GM12874 (cell line): Measurements from ENCODE around the gene NOL9.

Source experiments
- TF ChIP-seq, protein P1 (sequence below): IDR thresholded peaks from 2 replicates; pipeline ENCODE4 v1.5.1; 2011; ENCODE audit warnings: low read depth, mild to moderate bottlenecking, control low read depth, low read length, moderate library complexity; ENCODE audit not compliant: insufficient read depth

The NOL9 gene

DNA sequence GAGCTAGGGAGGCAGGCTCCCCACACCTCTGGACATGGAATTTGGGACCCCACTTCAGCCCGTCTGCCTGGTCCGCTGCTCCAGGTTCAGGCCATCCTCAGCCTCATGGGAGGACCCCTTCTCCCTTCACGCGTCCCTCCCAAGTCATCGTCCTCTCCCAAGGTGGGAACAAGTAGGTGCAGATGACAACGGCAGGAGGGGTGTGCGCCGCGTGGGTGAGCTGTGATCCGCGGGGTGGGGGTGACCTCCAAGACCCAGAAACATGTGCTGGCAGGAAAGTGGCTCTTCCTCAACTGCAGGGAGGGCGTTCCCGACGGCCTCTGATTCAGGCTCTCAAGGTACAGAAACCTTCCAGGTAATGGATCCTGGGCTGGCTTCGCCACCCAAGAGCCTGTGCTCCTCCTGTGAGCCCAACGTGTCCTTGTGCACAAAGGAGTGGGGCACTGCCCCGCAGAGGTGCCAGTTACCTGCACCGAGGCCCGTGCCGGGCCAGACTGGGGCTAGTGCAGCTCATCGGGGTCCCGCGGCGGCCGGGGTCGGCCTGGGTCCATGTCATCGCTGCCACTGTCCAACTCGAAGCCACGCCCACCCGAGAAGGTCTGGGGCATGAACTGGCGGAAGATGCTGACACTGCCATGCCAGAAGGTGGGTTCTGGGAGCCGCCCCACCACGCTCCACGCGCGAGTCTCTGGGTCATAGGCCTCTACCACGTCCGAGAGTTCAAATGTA lies 38.7 kb upstream of the NOL9 start:
- TF ChIP-seq, protein P1, sequence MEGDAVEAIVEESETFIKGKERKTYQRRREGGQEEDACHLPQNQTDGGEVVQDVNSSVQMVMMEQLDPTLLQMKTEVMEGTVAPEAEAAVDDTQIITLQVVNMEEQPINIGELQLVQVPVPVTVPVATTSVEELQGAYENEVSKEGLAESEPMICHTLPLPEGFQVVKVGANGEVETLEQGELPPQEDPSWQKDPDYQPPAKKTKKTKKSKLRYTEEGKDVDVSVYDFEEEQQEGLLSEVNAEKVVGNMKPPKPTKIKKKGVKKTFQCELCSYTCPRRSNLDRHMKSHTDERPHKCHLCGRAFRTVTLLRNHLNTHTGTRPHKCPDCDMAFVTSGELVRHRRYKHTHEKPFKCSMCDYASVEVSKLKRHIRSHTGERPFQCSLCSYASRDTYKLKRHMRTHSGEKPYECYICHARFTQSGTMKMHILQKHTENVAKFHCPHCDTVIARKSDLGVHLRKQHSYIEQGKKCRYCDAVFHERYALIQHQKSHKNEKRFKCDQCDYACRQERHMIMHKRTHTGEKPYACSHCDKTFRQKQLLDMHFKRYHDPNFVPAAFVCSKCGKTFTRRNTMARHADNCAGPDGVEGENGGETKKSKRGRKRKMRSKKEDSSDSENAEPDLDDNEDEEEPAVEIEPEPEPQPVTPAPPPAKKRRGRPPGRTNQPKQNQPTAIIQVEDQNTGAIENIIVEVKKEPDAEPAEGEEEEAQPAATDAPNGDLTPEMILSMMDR = no peak

DNA sequence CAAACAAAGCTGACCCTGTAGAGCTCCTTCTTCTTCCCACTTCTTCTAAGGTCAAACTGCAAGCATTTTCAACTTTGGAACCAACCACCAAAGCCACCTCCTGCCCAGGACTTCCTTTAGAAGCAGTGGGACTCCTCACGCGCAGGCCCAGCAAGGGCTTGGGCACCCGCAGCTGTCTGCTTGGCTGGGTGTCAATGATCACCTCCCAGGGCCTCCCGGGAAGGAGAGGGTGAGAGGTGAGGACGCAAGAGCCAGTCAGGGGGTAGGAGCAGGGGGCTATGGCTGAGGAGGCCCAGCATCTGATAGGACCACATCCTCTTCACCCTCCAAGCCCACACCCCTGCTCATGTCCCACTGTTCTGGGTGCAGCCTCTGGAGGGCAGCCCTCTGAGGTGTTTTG lies 38.1 kb upstream of the NOL9 start:
- TF ChIP-seq, protein P1 = no peak

DNA sequence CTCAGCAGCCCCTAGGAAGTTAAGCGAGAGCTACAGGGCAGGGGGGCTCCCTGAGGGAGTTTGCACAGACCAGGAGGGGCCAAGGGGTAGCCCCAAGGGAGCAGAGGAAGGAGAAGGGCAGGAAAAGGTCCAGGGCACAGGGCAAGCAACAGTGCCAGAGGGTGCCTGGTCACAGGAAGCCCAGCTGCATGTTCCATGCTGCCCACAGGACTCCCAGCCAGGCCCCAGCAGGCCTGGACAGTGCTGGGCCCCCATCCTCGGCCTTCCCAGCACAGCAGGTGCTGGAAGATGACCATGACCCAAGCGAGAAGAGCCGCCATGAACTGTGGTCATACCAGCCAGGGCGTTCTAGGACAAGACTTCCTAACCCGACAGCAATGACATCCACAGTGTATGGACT lies 37.3 kb upstream of the NOL9 start:
- TF ChIP-seq, protein P1 = no peak

DNA sequence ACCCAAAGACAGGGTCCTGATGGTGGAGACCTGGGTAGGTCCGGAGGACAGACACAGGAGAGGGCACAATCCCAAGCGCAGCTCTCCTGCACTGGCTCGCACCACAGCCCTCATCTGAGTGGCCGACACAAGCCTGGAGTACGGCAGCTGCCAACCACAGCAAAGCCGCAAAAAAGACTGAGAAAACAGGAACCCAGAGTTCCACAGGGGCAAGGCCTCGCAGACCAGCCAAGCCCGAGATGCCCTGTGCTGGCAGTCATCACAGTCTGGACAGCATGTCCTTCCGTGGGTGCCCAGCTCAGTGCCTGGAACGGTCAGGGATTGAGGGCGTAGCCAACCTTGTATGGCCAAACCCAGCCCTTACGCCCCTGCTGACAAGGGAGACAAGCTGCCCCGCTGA lies 36.9 kb upstream of the NOL9 start:
- TF ChIP-seq, protein P1 = no peak

DNA sequence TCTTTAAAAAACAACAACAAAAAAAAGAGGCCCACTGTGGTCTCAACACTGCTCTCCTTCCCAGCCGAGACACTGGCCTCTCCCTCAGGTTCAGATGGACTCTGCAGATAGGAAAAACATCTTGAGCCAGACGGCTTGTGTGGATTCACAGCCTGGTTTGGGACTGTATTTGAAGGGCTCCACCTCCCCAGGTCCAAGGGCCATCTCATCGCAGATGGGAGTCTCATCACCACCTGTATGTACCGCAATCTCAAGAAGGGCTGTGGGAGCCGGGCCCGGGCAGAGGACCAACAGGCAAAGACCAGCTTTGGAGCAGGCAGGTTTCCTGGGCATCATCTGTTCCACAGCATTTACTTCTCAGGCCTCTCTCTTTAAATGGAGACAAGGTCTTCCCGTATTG lies 35.7 kb upstream of the NOL9 start:
- TF ChIP-seq, protein P1 = no peak

DNA sequence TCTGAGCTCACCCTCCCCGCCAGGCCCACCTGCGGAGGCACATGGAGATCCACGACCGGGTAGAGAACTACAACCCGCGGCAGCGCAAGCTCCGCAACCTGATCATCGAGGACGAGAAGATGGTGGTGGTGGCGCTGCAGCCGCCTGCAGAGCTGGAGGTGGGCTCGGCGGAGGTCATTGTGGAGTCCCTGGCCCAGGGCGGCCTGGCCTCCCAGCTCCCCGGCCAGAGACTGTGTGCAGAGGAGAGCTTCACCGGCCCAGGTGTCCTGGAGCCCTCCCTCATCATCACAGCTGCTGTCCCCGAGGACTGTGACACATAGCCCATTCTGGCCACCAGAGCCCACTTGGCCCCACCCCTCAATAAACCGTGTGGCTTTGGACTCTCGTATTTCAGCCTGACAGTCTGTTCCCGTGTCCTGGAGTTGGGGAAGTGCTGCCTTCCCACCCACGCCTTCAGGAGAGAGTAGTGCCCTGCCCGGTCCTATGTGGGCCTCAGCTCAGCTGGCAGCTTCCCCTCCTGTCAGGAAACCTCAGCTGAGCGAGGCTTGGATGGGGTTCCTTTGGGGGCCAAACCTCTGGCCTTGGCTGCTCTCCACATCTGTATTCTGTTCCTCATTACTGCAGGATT lies 34.7 kb upstream of the NOL9 start:
- TF ChIP-seq, protein P1 = no peak

DNA sequence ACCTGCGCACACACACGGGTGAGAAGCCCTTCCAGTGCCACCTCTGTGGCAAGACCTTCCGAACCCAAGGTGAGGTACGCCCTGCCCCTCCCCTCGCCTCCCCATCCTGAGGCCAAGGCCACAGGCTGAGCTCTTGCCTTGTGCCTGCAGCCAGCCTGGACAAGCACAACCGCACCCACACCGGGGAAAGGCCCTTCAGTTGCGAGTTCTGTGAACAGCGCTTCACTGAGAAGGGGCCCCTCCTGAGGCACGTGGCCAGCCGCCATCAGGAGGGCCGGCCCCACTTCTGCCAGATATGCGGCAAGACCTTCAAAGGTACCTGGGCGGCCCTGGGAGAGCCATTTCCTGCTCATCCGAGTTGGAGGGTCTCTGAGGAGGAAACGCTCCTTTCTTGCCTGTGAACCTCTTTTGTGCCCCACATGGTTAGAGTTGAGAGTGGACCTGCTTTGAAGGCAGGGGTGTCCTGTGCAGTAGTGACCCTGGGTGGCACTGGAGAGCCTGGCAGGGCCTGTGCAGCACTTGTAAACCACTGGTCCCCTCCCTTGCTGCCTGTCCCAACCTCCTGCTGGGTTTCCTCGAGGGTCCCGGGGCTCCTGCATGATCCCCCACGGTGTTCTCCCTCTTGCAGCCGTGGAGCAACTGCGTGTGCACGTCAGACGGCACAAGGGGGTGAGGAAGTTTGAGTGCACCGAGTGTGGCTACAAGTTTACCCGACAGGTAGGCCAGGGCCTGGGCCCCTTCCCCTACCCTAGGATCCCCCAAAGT lies 34.0 kb upstream of the NOL9 start:
- TF ChIP-seq, protein P1 = no peak
